B cell (primary cell): ENCODE results near the gene QKI. TPM values are rescaled to one million over a fixed set of nuclear protein-coding genes. Genes with fewer than 3 reads are reported as not detected.

Experiments
- ATAC-seq: fragments of 200-7000 bp; cut with Tn5 transposase; one replicate; pipeline ENCODE4 v1.10.0; 2021; ENCODE audit warnings: low read depth, mild to moderate bottlenecking, moderate number of reproducible peaks, moderate library complexity
- CTCF ChIA-PET: fragments of 350-600 bp; sonication (Branson Sonifier 250); formaldehyde crosslinking; loops from one replicate; lab custom pipeline; 2021; ENCODE audit warnings: antibody characterized with exemption, inconsistent platforms; lab: Charles Lee
- POLR2A ChIA-PET: fragments of 350-600 bp; sonication (Branson Sonifier 250); formaldehyde crosslinking; loops from one replicate; lab custom pipeline; 2021; ENCODE audit warnings: antibody characterized with exemption; lab: Charles Lee
- DNase-seq: peaks from one replicate; pipeline ENCODE4 v3.0.0; 2013
- H2AFZ ChIP-seq: 2 replicates; pipeline ENCODE4 v1.6.1; 2012; ENCODE audit warnings: mild to moderate bottlenecking, low read depth, low read length; ENCODE audit not compliant: insufficient read depth, poor library complexity, severe bottlenecking
- H3K27ac ChIP-seq, 2 donors: 1 replicate in 1 of 2; 2 replicates in 1 of 2; pipeline ENCODE4 v1.5.1; 2012 to 2013; ENCODE audit warnings: low read length in 2 of 2, mild to moderate bottlenecking in 2 of 2, moderate library complexity in 1 of 2
- H3K27me3 ChIP-seq, 4 experiments: fragments of 200-600 bp in 1 of 4; sonication (generic) in 1 of 4; replicated peaks in 1 of 4; 1 replicate in 2 of 4; 2 replicates in 2 of 4; pipeline versions ENCODE4 v1.6.1 to v1.7.0; 2013 to 2016; ENCODE audit warnings: low read length in 3 of 4, mild to moderate bottlenecking in 2 of 4, mixed read lengths in 1 of 4, moderate library complexity in 1 of 4; ENCODE audit not compliant: insufficient read depth in 4 of 4, control insufficient read depth in 3 of 4; ENCODE audit errors: control extremely low read depth in 1 of 4
- H3K36me3 ChIP-seq, 2 experiments: replicated peaks in 1 of 2; 1 replicate in 1 of 2; 2 replicates in 1 of 2; pipeline versions ENCODE4 v1.6.1 to v1.7.1; 2013; ENCODE audit warnings: low read length in 1 of 2; ENCODE audit not compliant: insufficient read depth in 2 of 2, control insufficient read depth in 1 of 2; ENCODE audit errors: control extremely low read depth in 1 of 2, extremely low read depth in 1 of 2
- H3K4me1 ChIP-seq, 2 donors: fragments of 200-600 bp in 1 of 2; sonication (generic) in 1 of 2; 1 replicate in 1 of 2; 2 replicates in 1 of 2; pipeline versions ENCODE4 v1.5.1 to v1.6.1; 2013 to 2017; ENCODE audit warnings: low read length in 2 of 2; ENCODE audit not compliant: control insufficient read depth in 2 of 2, insufficient read depth in 2 of 2
- H3K4me2 ChIP-seq: replicated peaks from 2 replicates; pipeline ENCODE3; 2012; ENCODE audit warnings: mild to moderate bottlenecking, low read depth, low read length; ENCODE audit not compliant: poor library complexity, severe bottlenecking
- H3K4me3 ChIP-seq, 5 experiments: fragments of 200-600 bp in 1 of 5; sonication (generic) in 1 of 5; 1 replicate in 3 of 5; 2 replicates in 2 of 5; pipeline versions ENCODE4 v1.5.1 to v1.7.0; 2011 to 2016; ENCODE audit warnings: low read length in 4 of 5, mild to moderate bottlenecking in 4 of 5, low read depth in 2 of 5, control low read depth in 1 of 5, moderate library complexity in 1 of 5; ENCODE audit not compliant: insufficient read depth in 1 of 5; ENCODE audit errors: control extremely low read depth in 1 of 5, extremely low read depth in 1 of 5
- H3K79me2 ChIP-seq: fragments of 200-600 bp; sonication (generic); one replicate; pipeline ENCODE4 v1.6.0; 2016; ENCODE audit warnings: low read length; ENCODE audit not compliant: control insufficient read depth, insufficient read depth
- H3K9ac ChIP-seq: fragments of 200-600 bp; sonication (generic); 2 replicates; pipeline ENCODE4 v1.6.1; 2017; ENCODE audit warnings: mild to moderate bottlenecking, low read length, moderate library complexity
- H3K9me3 ChIP-seq, 3 donors: one replicate each; pipeline versions ENCODE4 v1.6.1 to v1.7.1; 2013; ENCODE audit warnings: low read length in 2 of 3; ENCODE audit not compliant: control insufficient read depth in 2 of 3, insufficient read depth in 1 of 3; ENCODE audit errors: control extremely low read depth in 1 of 3
- H4K20me1 ChIP-seq: 2 replicates; pipeline ENCODE4 v1.6.0; 2012; ENCODE audit warnings: mild to moderate bottlenecking, low read length; ENCODE audit not compliant: insufficient read depth, control insufficient read depth, poor library complexity, severe bottlenecking
- H3K27ac Mint-ChIP-seq: one replicate; pipeline ENCODE4 v1.8.0; 2021; ENCODE audit warnings: mixed read lengths
- H3K27me3 Mint-ChIP-seq: one replicate; pipeline ENCODE4 v1.8.0; 2021; ENCODE audit warnings: mixed read lengths
- H3K4me1 Mint-ChIP-seq: one replicate; pipeline ENCODE4 v1.8.0; 2021; ENCODE audit warnings: mixed read lengths
- H3K4me3 Mint-ChIP-seq: one replicate; pipeline ENCODE4 v1.8.0; 2021; ENCODE audit warnings: mixed read lengths
- H3K9me3 Mint-ChIP-seq: one replicate; pipeline ENCODE4 v1.8.0; 2022; ENCODE audit warnings: mixed read lengths; ENCODE audit not compliant: insufficient read depth
- EZH2 ChIP-seq: IDR thresholded peaks from 2 replicates; pipeline ENCODE4 v1.6.1; 2012; ENCODE audit warnings: borderline replicate concordance, low read depth, mild to moderate bottlenecking, moderate library complexity, low read length; ENCODE audit not compliant: insufficient read depth, poor library complexity, severe bottlenecking
- WGBS: methylation state at CpG from one replicate; pipeline ENCODE4 v1.1.5; 2013; ENCODE audit warnings: missing lambda C conversion rate; ENCODE audit not compliant: insufficient coverage; 5-methylcytosine and 5-hydroxymethylcytosine counted together
- intact Hi-C: fragments of 100-400 bp; cut with micrococcal nuclease; formaldehyde crosslinking; loops from one replicate; pipeline ENCODE4 v1.10.0; 2022
- polyA plus RNA-seq: library from polyadenylated mRNA; depleted of rRNA; stranded (reverse); fragments of >200 nt; gene quantifications from 2 replicates; pipeline ENCODE4 v1.2.3, GENCODE V29; 2012
- total RNA-seq, 2 donors: library from RNA; stranded (reverse); fragments of 120-200 nt in 1 of 2; gene quantifications; 1 replicate in 1 of 2; 2 replicates in 1 of 2; pipeline versions ENCODE4 v1.2.3 to v1.2.4, GENCODE V29; 2013 to 2022
- TF ChIP-seq, protein P1 (sequence below): fragments of 200-600 bp; IDR thresholded peaks from one replicate; pipeline ENCODE4 v1.8.0; 2022; ENCODE audit warnings: antibody characterized with exemption, mild to moderate bottlenecking

QKI gene
- total and polyA plus RNA-seq, 2 donors (not counting 1 experiment from before 2014, with no cell fraction given) = 38.8 to 79.5 TPM

GRCh38 chr6:163427498-163428254 is 13.2 kb downstream of the QKI start:
- peaks cover 48% of the 10 kb centered on the region for H3K4me1 Mint-ChIP-seq
- Histone ChIP-seq H2AFZ (no peak overlapping the region), H3K36me3 (no peaks in the 10 kb centered on the region), H3K27me3 (no peaks in the 10 kb centered on the region), H3K79me2 (peaks cover 99% of the 10 kb centered on the region), H3K4me1 (no peaks in the 10 kb centered on the region), H3K27ac (no peak overlapping the region), H3K9ac (no peak overlapping the region), H3K4me2 (no peak overlapping the region), H3K4me3 (no peak overlapping the region), H3K9me3 (no peaks in the 10 kb centered on the region), H4K20me1 (peaks cover 76% of the 10 kb centered on the region)
- intact Hi-C loops = loop anchor here (1.0 to 10.0 kb wide), 2 partner anchors 127 to 529 kb away; no protein-coding TSS in a partner anchor
- POLR2A ChIA-PET = no interaction called here
- no CpG with 5 or more reads among the region's 6 CpGs for whole genome bisulfite sequencing
- DNase-seq (peak; percentile 56), ATAC-seq (no peak)
- H3K9me3 Mint-ChIP-seq = no peaks in the 10 kb centered on the region
- no peaks in the 10 kb centered on the region for H3K27me3 Mint-ChIP-seq
- no peak for TF ChIP-seq EZH2
- TF ChIP-seq, protein P1, sequence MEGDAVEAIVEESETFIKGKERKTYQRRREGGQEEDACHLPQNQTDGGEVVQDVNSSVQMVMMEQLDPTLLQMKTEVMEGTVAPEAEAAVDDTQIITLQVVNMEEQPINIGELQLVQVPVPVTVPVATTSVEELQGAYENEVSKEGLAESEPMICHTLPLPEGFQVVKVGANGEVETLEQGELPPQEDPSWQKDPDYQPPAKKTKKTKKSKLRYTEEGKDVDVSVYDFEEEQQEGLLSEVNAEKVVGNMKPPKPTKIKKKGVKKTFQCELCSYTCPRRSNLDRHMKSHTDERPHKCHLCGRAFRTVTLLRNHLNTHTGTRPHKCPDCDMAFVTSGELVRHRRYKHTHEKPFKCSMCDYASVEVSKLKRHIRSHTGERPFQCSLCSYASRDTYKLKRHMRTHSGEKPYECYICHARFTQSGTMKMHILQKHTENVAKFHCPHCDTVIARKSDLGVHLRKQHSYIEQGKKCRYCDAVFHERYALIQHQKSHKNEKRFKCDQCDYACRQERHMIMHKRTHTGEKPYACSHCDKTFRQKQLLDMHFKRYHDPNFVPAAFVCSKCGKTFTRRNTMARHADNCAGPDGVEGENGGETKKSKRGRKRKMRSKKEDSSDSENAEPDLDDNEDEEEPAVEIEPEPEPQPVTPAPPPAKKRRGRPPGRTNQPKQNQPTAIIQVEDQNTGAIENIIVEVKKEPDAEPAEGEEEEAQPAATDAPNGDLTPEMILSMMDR = peak; percentile 61
- no peak overlapping the region for H3K27ac Mint-ChIP-seq
- CTCF ChIA-PET = interaction anchor here (0.6 to 6.8 kb wide), 13 partner anchors 9 to 531 kb away, joined by 3 to 51 read pairs (median 3); no protein-coding TSS in a partner anchor
- H3K4me3 Mint-ChIP-seq = no peak overlapping the region

DNA sequence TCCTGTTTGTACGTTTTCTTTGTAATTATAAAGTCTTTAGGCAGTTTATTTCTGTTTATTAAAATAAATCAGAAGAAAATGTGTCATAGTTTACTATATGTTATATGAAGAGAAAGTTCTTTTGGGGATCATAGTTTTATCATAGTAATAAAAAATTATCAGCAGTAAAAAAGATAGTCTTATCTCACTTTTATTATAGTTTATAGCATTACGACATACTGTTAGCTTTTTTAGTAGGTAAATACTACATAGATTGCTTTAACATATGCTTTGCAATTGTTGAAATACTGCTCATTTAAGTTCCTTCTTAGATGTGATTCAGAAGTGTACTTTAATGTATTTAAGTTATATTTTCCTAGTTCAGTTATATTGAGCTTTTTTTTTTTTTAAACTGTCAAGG is 13.9 kb downstream of the QKI start:
- WGBS = no CpG with 5 or more reads among the region's 2 CpGs
- H3K27ac Mint-ChIP-seq = no peak overlapping the region
- H3K27me3 Mint-ChIP-seq = no peaks in the 10 kb centered on the region
- ChIA-PET CTCF (interaction anchor here (0.6 to 6.8 kb wide), 5 partner anchors 12 to 526 kb away, joined by 3 to 51 read pairs (median 3); no protein-coding TSS in a partner anchor), POLR2A (no interaction called here)
- no peak overlapping the region for H3K4me3 ChIP-seq
- peaks cover 51% of the 10 kb centered on the region for H3K4me1 Mint-ChIP-seq
- no peaks in the 10 kb centered on the region for H3K9me3 Mint-ChIP-seq
- no peak for ATAC-seq
- no peak overlapping the region for H3K4me3 Mint-ChIP-seq
- H4K20me1 ChIP-seq = peaks cover 69% of the 10 kb centered on the region
- intact Hi-C loops = loop anchor here (10.0 kb wide), 1 partner anchor 126 kb away; no protein-coding TSS in a partner anchor
- H3K4me1 ChIP-seq = no peaks in the 10 kb centered on the region
- no peak overlapping the region for H3K27ac ChIP-seq
- no peaks in the 10 kb centered on the region for H3K27me3 ChIP-seq
- TF ChIP-seq EZH2 = no peak
- TF ChIP-seq, protein P1 = no peak
- H2AFZ ChIP-seq = no peak overlapping the region
- no peak overlapping the region for H3K4me2 ChIP-seq
- H3K9ac ChIP-seq = no peak overlapping the region
- no peak for DNase-seq
- H3K9me3 ChIP-seq = no peaks in the 10 kb centered on the region
- no peaks in the 10 kb centered on the region for H3K36me3 ChIP-seq
- H3K79me2 ChIP-seq = peaks cover 99% of the 10 kb centered on the region
